GM12892 (cell line): ENCODE data around the gene MAP3K5.
"Not testable (repeated sequence)": the region's sequence is repeated elsewhere in the genome, so short reads cannot be mapped to it uniquely, and the experiment has no call there.

Experiments used
- DNase-seq: peaks from one replicate; pipeline ENCODE4 v3.0.0; 2011; ENCODE audit not compliant: insufficient read length
- FAIRE-seq: peaks from 2 replicates; lab custom pipeline; 2011; peaks lifted over from hg19 to GRCh38; lab: Jason Lieb, UNC
- POLR2A ChIP-seq: IDR thresholded peaks from 2 replicates; pipeline ENCODE4 v1.6.1; 2011; ENCODE audit warnings: low read depth, low read length, control low read depth
- POLR2AphosphoS5 ChIP-seq: IDR thresholded peaks from 2 replicates; pipeline ENCODE4 v1.6.1; 2011; ENCODE audit warnings: low read depth, low read length, control low read depth
- TAF1 ChIP-seq: IDR thresholded peaks from 2 replicates; pipeline ENCODE4 v1.6.1; 2011; ENCODE audit warnings: low read depth, mild to moderate bottlenecking, control low read depth, low read length, borderline replicate concordance

MAP3K5 gene

GRCh38 chr6:136767570-136768309 lies 24.5 kb downstream of the MAP3K5 start:
- peak; percentile 51 for FAIRE-seq
- TF ChIP-seq POLR2A (no peak), POLR2AphosphoS5 (no peak), TAF1 (no peak)
- DNase-seq, result no peak

GRCh38 chr6:136767103-136767502 lies 25.2 kb downstream of the MAP3K5 start:
- DNase-seq (no peak), FAIRE-seq (no peak)
- TF ChIP-seq POLR2AphosphoS5 (no peak), POLR2A (no peak), TAF1 (no peak)

GRCh38 chr6:136766274-136766673 lies 26.0 kb downstream of the MAP3K5 start:
- DNase-seq, result no peak
- TF ChIP-seq TAF1 (no peak), POLR2A (no peak), POLR2AphosphoS5 (no peak)
- no peak for FAIRE-seq

GRCh38 chr6:136764517-136764993 lies 27.7 kb downstream of the MAP3K5 start:
- TF ChIP-seq POLR2A, result 0 out of 2 replicates have a peak, but pooled peaks have one; percentile 24
- no peak for TF ChIP-seq POLR2AphosphoS5
- no peak for TF ChIP-seq TAF1
- DNase-seq (no peak), FAIRE-seq (peak; percentile 94)

GRCh38 chr6:136763716-136764516 lies 28.4 kb downstream of the MAP3K5 start:
- DNase-seq, result no peak
- FAIRE-seq, result peak; percentile 33
- TF ChIP-seq TAF1 (no peak), POLR2AphosphoS5 (no peak), POLR2A (no peak)

- TF ChIP-seq POLR2A (no peak), POLR2AphosphoS5 (no peak), TAF1 (no peak)
- FAIRE-seq (peak; percentile 72), DNase-seq (no peak)
Measured at GRCh38 chr6:136763255-136763654, 29.0 kb downstream of the MAP3K5 start.

GRCh38 chr6:136762022-136762975 lies 30.0 kb downstream of the MAP3K5 start:
- TF ChIP-seq POLR2A (no peak), TAF1 (no peak)
- FAIRE-seq (no peak), DNase-seq (no peak)

GRCh38 chr6:136761227-136761922 lies 30.9 kb downstream of the MAP3K5 start:
- FAIRE-seq (peak; percentile 78), DNase-seq (no peak)
- TF ChIP-seq POLR2AphosphoS5 (no peak), TAF1 (no peak), POLR2A (no peak)

GRCh38 chr6:136760781-136761180 lies 31.5 kb downstream of the MAP3K5 start:
- not testable (repeated sequence) for FAIRE-seq, DNase-seq

- FAIRE-seq (no peak), DNase-seq (no peak)
Measured at GRCh38 chr6:136757150-136757549, 35.1 kb downstream of the MAP3K5 start.

GRCh38 chr6:136754820-136755219 lies 37.5 kb downstream of the MAP3K5 start:
- FAIRE-seq (no peak), DNase-seq (no peak)
- TF ChIP-seq POLR2AphosphoS5 (no peak), POLR2A (no peak), TAF1 (no peak)

More at GRCh38 chr6:136757150-136757549, 35.1 kb downstream of the MAP3K5 start:
- TF ChIP-seq POLR2A (no peak), TAF1 (no peak), POLR2AphosphoS5 (no peak)
